Measurements from ENCODE around the gene TLR8.

DNA sequence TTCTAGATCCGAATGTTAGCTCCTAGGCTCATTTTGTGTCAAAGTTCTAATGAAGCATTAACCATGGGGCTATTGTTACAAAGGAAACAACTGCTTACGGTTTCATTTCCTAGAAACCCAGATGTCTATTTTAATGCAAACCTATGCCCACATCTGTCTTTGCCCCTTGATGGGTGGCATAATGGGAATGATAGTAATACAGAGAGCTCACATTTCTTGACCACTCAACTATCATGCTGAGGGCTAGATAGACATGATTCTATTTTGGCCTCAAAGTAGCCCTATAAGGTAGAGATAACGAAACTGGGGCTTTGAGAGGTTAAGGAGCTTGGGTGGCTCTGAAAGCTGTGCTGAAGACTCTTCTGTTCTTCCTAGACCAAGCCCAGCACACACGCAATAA lies 37.7 kb upstream of the TLR8 start:
- TF ChIP-seq, protein P1, sequence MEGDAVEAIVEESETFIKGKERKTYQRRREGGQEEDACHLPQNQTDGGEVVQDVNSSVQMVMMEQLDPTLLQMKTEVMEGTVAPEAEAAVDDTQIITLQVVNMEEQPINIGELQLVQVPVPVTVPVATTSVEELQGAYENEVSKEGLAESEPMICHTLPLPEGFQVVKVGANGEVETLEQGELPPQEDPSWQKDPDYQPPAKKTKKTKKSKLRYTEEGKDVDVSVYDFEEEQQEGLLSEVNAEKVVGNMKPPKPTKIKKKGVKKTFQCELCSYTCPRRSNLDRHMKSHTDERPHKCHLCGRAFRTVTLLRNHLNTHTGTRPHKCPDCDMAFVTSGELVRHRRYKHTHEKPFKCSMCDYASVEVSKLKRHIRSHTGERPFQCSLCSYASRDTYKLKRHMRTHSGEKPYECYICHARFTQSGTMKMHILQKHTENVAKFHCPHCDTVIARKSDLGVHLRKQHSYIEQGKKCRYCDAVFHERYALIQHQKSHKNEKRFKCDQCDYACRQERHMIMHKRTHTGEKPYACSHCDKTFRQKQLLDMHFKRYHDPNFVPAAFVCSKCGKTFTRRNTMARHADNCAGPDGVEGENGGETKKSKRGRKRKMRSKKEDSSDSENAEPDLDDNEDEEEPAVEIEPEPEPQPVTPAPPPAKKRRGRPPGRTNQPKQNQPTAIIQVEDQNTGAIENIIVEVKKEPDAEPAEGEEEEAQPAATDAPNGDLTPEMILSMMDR (IDR thresholded peaks at IDR 0.05) = no peak
- no peak for TF ChIP-seq POLR2AphosphoS5 (IDR thresholded peaks at IDR 0.05; ENCODE audit: insufficient read depth in 1 of 2, low read depth in 1 of 2)
